Neural progenitor cell (in vitro differentiated cells): ENCODE results near the gene THNSL1. TPM values are rescaled to one million over a fixed set of nuclear protein-coding genes. Genes with fewer than 3 reads are reported as not detected.
"Not testable (repeated sequence)": the region's sequence is repeated elsewhere in the genome, so short reads cannot be mapped to it uniquely, and the experiment has no call there.

Source experiments
- DNase-seq: peaks from one replicate; pipeline ENCODE4 v3.0.0-alpha.2; 2016; ENCODE audit warnings: low spot score
- H2AFZ ChIP-seq: fragments of 200-600 bp; sonication (generic); replicated peaks from 2 replicates; pipeline ENCODE4 v1.6.1; 2016; ENCODE audit warnings: antibody characterized with exemption
- H3F3A ChIP-seq: fragments of 200-600 bp; sonication (generic); 2 replicates; pipeline ENCODE4 v1.6.1; 2016; ENCODE audit warnings: antibody characterized with exemption, low read depth
- H3K27ac ChIP-seq: fragments of 200-600 bp; sonication (generic); 2 replicates; pipeline ENCODE4 v1.5.1; 2016; ENCODE audit warnings: mild to moderate bottlenecking
- H3K27me3 ChIP-seq: fragments of 200-600 bp; sonication (generic); 2 replicates; pipeline ENCODE4 v1.6.1; 2016; ENCODE audit warnings: mild to moderate bottlenecking, moderate library complexity
- H3K36me3 ChIP-seq: fragments of 200-600 bp; sonication (generic); 2 replicates; pipeline ENCODE4 v1.5.1; 2016
- H3K4me1 ChIP-seq: fragments of 200-600 bp; sonication (generic); 2 replicates; pipeline ENCODE4 v1.6.1; 2016; ENCODE audit warnings: mixed run types
- H3K4me2 ChIP-seq: fragments of 200-600 bp; sonication (generic); 2 replicates; pipeline ENCODE4 v1.6.1; 2016
- H3K4me3 ChIP-seq: fragments of 200-600 bp; sonication (generic); 2 replicates; pipeline ENCODE4 v1.5.1; 2016
- H3K79me2 ChIP-seq: fragments of 200-600 bp; sonication (generic); 2 replicates; pipeline ENCODE4 v1.6.1; 2016; ENCODE audit warnings: low read depth
- H3K9ac ChIP-seq: fragments of 200-600 bp; sonication (generic); 2 replicates; pipeline ENCODE4 v1.6.1; 2016
- H3K9me3 ChIP-seq: fragments of 200-600 bp; sonication (generic); 2 replicates; pipeline ENCODE4 v1.5.1; 2016; ENCODE audit warnings: low read depth
- H4K20me1 ChIP-seq: fragments of 200-600 bp; sonication (generic); 2 replicates; pipeline ENCODE4 v1.6.1; 2016; ENCODE audit warnings: low read depth
- H3K27ac Mint-ChIP-seq: 3 replicates; pipeline ENCODE4 v1.8.0; 2021; ENCODE audit warnings: mixed read lengths
- H3K27me3 Mint-ChIP-seq: 2 replicates; pipeline ENCODE4 v1.8.0; 2022; ENCODE audit warnings: low read depth, mild to moderate bottlenecking, inconsistent platforms, moderate library complexity, mixed read lengths; ENCODE audit not compliant: insufficient read depth
- H3K36me3 Mint-ChIP-seq: 3 replicates; pipeline ENCODE4 v1.8.0; 2021; ENCODE audit warnings: mixed read lengths
- H3K4me1 Mint-ChIP-seq: 3 replicates; pipeline ENCODE4 v1.8.0; 2021; ENCODE audit warnings: mixed read lengths
- H3K4me3 Mint-ChIP-seq: 3 replicates; pipeline ENCODE4 v1.8.0; 2021; ENCODE audit warnings: mild to moderate bottlenecking, moderate library complexity, mixed read lengths
- H3K9me3 Mint-ChIP-seq: 3 replicates; pipeline ENCODE4 v1.8.0; 2020; ENCODE audit warnings: mixed read lengths
- EZH2 ChIP-seq: fragments of 200-600 bp; sonication (generic); IDR thresholded peaks from 2 replicates; pipeline ENCODE4 v1.6.1; 2017; ENCODE audit warnings: antibody characterized with exemption, mild to moderate bottlenecking, moderate library complexity
- EZH2phosphoT487 ChIP-seq: fragments of 200-600 bp; sonication (generic); IDR thresholded peaks from 2 replicates; pipeline ENCODE4 v1.6.1; 2017; ENCODE audit warnings: antibody characterized with exemption
- total RNA-seq: library from RNA; depleted of rRNA; stranded (reverse); fragments of >200 nt; gene quantifications from 2 replicates; pipeline ENCODE4 v1.2.3, GENCODE V29; 2015; ENCODE audit warnings: low replicate concordance
- TF ChIP-seq, protein P1 (sequence below): fragments of 200-600 bp; sonication (generic); IDR thresholded peaks from 2 replicates; pipeline ENCODE4 v1.5.1; 2017; ENCODE audit warnings: antibody characterized with exemption, mild to moderate bottlenecking

The THNSL1 gene
- total RNA-seq, 1 donor from 2014 or later, result 19.4 TPM

DNA sequence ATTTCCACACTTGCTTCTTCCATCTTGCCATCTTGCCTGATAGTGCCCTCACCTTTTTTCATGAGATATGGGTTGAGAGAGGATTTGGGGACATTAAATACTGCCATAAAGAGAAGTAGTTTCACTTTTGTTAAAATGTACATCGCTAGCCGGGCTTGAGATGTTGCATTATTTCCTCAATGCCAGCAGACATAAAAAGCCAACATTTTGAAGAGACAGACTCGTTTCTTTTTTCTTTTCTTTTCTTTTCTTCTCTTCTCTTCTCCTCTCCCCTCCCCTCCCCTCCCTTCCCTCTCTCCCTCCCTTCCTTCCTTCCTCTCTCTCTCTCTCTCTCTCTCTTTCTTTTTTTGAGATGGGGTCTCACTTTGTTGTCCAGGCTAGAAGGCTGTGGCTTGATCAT, 18.4 kb upstream of the THNSL1 start:
- Histone ChIP-seq H3K27ac (no peak overlapping the region), H3K4me1 (no peaks in the 10 kb centered on the region), H3K36me3 (no peaks in the 10 kb centered on the region), H3K27me3 (no peaks in the 10 kb centered on the region), H2AFZ (no peak overlapping the region), H3K4me3 (no peak overlapping the region), H4K20me1 (no peaks in the 10 kb centered on the region), H3K9me3 (no peaks in the 10 kb centered on the region), H3K79me2 (no peaks in the 10 kb centered on the region), H3F3A (no peaks in the 10 kb centered on the region), H3K9ac (no peak overlapping the region), H3K4me2 (no peak overlapping the region)
- Mint-ChIP-seq H3K9me3 (peaks cover 13% of the 10 kb centered on the region), H3K4me3 (no peak overlapping the region), H3K4me1 (no peaks in the 10 kb centered on the region), H3K27me3 (peaks cover 3% of the 10 kb centered on the region), H3K27ac (no peak overlapping the region), H3K36me3 (no peaks in the 10 kb centered on the region)
- DNase-seq, result no peak
- TF ChIP-seq EZH2 (no peak), EZH2phosphoT487 (no peak)
- TF ChIP-seq, protein P1, sequence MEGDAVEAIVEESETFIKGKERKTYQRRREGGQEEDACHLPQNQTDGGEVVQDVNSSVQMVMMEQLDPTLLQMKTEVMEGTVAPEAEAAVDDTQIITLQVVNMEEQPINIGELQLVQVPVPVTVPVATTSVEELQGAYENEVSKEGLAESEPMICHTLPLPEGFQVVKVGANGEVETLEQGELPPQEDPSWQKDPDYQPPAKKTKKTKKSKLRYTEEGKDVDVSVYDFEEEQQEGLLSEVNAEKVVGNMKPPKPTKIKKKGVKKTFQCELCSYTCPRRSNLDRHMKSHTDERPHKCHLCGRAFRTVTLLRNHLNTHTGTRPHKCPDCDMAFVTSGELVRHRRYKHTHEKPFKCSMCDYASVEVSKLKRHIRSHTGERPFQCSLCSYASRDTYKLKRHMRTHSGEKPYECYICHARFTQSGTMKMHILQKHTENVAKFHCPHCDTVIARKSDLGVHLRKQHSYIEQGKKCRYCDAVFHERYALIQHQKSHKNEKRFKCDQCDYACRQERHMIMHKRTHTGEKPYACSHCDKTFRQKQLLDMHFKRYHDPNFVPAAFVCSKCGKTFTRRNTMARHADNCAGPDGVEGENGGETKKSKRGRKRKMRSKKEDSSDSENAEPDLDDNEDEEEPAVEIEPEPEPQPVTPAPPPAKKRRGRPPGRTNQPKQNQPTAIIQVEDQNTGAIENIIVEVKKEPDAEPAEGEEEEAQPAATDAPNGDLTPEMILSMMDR, result no peak

DNA sequence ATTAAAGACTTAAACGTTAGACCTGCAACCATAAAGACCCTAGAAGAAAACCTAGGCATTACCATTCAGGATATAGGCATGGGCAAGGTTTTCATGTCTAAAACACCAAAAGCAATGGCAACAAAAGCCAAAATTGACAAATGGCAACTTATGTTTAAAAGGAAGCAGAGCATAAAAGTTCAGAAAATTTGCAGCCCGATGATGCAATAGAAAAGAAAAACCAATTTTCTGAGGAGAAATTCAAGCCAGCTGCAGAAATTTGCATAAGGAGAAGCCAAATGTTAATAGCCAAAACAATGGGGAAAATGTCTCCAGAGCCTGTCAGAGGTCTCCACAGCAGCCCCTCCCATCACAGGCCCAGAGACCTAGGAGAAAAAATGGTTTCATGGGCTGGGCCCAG, 4.8 kb upstream of the THNSL1 start:
- H3K9ac ChIP-seq, H4K20me1 ChIP-seq, H3K4me3 Mint-ChIP-seq, H3K27me3 ChIP-seq, H3K27ac Mint-ChIP-seq, H3K36me3 ChIP-seq, H3K9me3 ChIP-seq, H3K79me2 ChIP-seq, H3K27me3 Mint-ChIP-seq, H3K4me3 ChIP-seq, H3K36me3 Mint-ChIP-seq, H2AFZ ChIP-seq, H3K9me3 Mint-ChIP-seq, DNase-seq, H3K27ac ChIP-seq, H3K4me2 ChIP-seq, H3K4me1 ChIP-seq: not testable (repeated sequence)
- peaks cover 13% of the 10 kb centered on the region for H3F3A ChIP-seq
- H3K4me1 Mint-ChIP-seq, result peaks cover 23% of the 10 kb centered on the region

DNA sequence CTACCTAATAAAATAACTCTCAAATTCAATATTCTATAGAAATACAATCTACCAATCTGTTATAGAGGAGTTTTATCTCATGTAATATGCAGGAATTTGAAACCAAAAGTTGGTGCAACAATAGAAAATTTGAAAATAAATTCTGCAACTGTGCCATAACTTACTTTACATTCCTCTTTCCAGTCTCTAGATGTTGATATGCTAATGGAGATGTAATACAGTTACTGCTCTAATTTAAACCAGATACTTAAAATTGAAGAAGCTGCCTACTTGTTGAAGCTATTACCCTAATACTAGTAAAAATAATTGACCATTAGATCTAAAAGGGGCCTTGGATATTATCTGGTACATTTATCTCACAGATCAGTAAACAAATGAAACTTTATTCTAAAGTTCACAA, 1.8 kb upstream of the THNSL1 start:
- Mint-ChIP-seq H3K4me3 (peak overlapping the region; percentile 97), H3K27me3 (peaks cover 3% of the 10 kb centered on the region), H3K9me3 (peaks cover 10% of the 10 kb centered on the region), H3K36me3 (peaks cover 9% of the 10 kb centered on the region), H3K4me1 (peaks cover 31% of the 10 kb centered on the region), H3K27ac (peak overlapping the region; percentile 80)
- Histone ChIP-seq H3K4me3 (no peak overlapping the region), H3K79me2 (peaks cover 22% of the 10 kb centered on the region), H3K36me3 (no peaks in the 10 kb centered on the region), H4K20me1 (no peaks in the 10 kb centered on the region), H3K27me3 (no peaks in the 10 kb centered on the region), H3K9ac (no peak overlapping the region), H3F3A (peaks cover 26% of the 10 kb centered on the region), H3K4me2 (no peak overlapping the region), H2AFZ (no peak overlapping the region), H3K9me3 (no peaks in the 10 kb centered on the region), H3K4me1 (peaks cover 10% of the 10 kb centered on the region), H3K27ac (no peak overlapping the region)
- DNase-seq, result no peak
- TF ChIP-seq, protein P1, result no peak
- TF ChIP-seq EZH2 (no peak), EZH2phosphoT487 (no peak)

DNA sequence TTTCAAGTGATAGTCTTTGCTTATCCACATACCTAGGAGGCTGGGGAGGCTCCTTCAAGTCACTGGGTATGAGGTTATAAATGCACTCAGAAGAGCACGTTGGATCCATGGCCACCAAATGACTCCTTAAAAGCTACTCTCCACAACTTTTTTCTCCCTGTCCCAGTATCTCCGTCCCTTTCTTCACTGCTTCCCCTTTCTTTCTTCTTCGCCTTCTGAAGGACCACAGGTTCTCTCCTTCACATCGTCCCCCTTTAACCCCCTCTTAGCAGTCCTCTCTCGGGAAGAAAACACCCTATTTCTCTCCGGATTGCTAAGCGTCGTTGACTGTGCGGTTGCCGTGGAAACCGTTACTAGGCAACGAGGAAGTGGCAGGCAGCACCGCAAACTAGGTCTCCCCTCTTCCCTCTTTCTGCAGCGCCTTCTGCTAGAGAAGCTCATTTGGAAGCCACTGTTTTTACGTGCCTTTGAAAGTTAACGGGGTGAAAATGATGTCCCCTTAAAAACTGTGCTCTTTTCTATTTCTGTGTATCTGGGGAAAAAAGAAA, 510 bp upstream of the THNSL1 start, which contains the start of gene ENKUR:
TSS of gene ENKUR (minus strand) at position 331 of the 548 bp plus-strand sequence. CDS start at position 109, 222 bp downstream.
- TF ChIP-seq, protein P1, result no peak
- TF ChIP-seq EZH2 (no peak), EZH2phosphoT487 (no peak)
- Histone ChIP-seq H2AFZ (peak within 1 kb of the TSS; percentile 79), H3K4me3 (peak within 1 kb of the TSS; percentile 52), H3K4me1 (peaks cover 10% of the 10 kb centered on the region), H3K27ac (peak within 1 kb of the TSS; percentile 74), H3K4me2 (peak within 1 kb of the TSS; percentile 76), H3F3A (peaks cover 26% of the 10 kb centered on the region), H3K9me3 (no peaks in the 10 kb centered on the region), H3K79me2 (peaks cover 25% of the 10 kb centered on the region), H3K27me3 (no peaks in the 10 kb centered on the region), H3K9ac (peak within 1 kb of the TSS; percentile 6), H3K36me3 (no peaks in the 10 kb centered on the region), H4K20me1 (no peaks in the 10 kb centered on the region)
- Mint-ChIP-seq H3K36me3 (peaks cover 9% of the 10 kb centered on the region), H3K4me3 (peak within 1 kb of the TSS; percentile 97), H3K27me3 (peaks cover 3% of the 10 kb centered on the region), H3K9me3 (peaks cover 6% of the 10 kb centered on the region), H3K27ac (peak within 1 kb of the TSS; percentile 100), H3K4me1 (peaks cover 31% of the 10 kb centered on the region)
- peak; percentile 97 for DNase-seq
